H9 (cell line): Measurements from ENCODE around the gene SEMA4D. TPM values are rescaled to one million over a fixed set of nuclear protein-coding genes. Genes with fewer than 3 reads are reported as not detected.

ENCODE experiments used
- DNase-seq: peaks from one replicate; pipeline ENCODE4 v3.0.0-alpha.2; 2017
- H2AFZ ChIP-seq: one replicate; pipeline ENCODE4 v1.6.1; 2013; ENCODE audit warnings: mild to moderate bottlenecking, low read length, control low read depth, moderate library complexity
- H2AK5ac ChIP-seq: 2 replicates; pipeline ENCODE4 v1.6.1; 2013; ENCODE audit warnings: low read length, control low read depth, mixed read lengths; ENCODE audit not compliant: insufficient read length
- H2BK120ac ChIP-seq: one replicate; pipeline ENCODE4 v1.6.1; 2013; ENCODE audit warnings: low read depth, mild to moderate bottlenecking, low read length, control low read depth, inconsistent platforms; ENCODE audit not compliant: poor library complexity, severe bottlenecking
- H2BK12ac ChIP-seq: 2 replicates; pipeline ENCODE4 v1.6.1; 2013; ENCODE audit warnings: low read length, control low read depth, mixed read lengths, low read depth; ENCODE audit not compliant: insufficient read length
- H2BK15ac ChIP-seq: 2 replicates; pipeline ENCODE4 v1.6.1; 2013; ENCODE audit warnings: low read depth, low read length, control low read depth
- H2BK20ac ChIP-seq: one replicate; pipeline ENCODE4 v1.6.1; 2013; ENCODE audit warnings: low read depth, mild to moderate bottlenecking, low read length, control low read depth, inconsistent platforms; ENCODE audit not compliant: poor library complexity, severe bottlenecking
- H2BK5ac ChIP-seq: 2 replicates; pipeline ENCODE4 v1.6.1; 2013; ENCODE audit warnings: low read length, control low read depth, mixed read lengths; ENCODE audit not compliant: insufficient read length
- H3K14ac ChIP-seq: 2 replicates; pipeline ENCODE4 v1.6.1; 2013; ENCODE audit warnings: low read length, control low read depth; ENCODE audit not compliant: insufficient read depth
- H3K18ac ChIP-seq: 2 replicates; pipeline ENCODE4 v1.6.1; 2013; ENCODE audit warnings: low read depth, mild to moderate bottlenecking, mixed read lengths, low read length, control low read depth; ENCODE audit not compliant: insufficient read length
- H3K23ac ChIP-seq: 2 replicates; pipeline ENCODE4 v1.6.1; 2013; ENCODE audit warnings: low read length, control low read depth, mixed read lengths, low read depth; ENCODE audit not compliant: insufficient read length
- H3K23me2 ChIP-seq: 2 replicates; pipeline ENCODE4 v1.6.1; 2013; ENCODE audit warnings: low read depth, mild to moderate bottlenecking, mixed read lengths, low read length, control low read depth; ENCODE audit not compliant: insufficient read length, poor library complexity, severe bottlenecking
- H3K27ac ChIP-seq: 2 replicates; pipeline ENCODE4 v1.5.1; 2013; ENCODE audit warnings: low read length, control low read depth, mixed read lengths, low read depth; ENCODE audit not compliant: insufficient read length
- H3K27me3 ChIP-seq: 2 replicates; pipeline ENCODE4 v1.6.1; 2013; ENCODE audit warnings: low read length, control low read depth, inconsistent platforms; ENCODE audit not compliant: insufficient read depth
- H3K4ac ChIP-seq: 2 replicates; pipeline ENCODE4 v1.6.1; 2013; ENCODE audit warnings: low read depth, mild to moderate bottlenecking, control low read depth, inconsistent platforms, low read length, moderate library complexity
- H3K4me1 ChIP-seq: 2 replicates; pipeline ENCODE4 v1.6.1; 2013; ENCODE audit warnings: low read length, control low read depth, inconsistent platforms; ENCODE audit not compliant: insufficient read depth
- H3K4me2 ChIP-seq: 2 replicates; pipeline ENCODE4 v1.6.1; 2013; ENCODE audit warnings: low read length, control low read depth, mixed read lengths; ENCODE audit not compliant: insufficient read length, insufficient read depth
- H3K56ac ChIP-seq: 2 replicates; pipeline ENCODE4 v1.6.1; 2013; ENCODE audit warnings: low read depth, mild to moderate bottlenecking, mixed read lengths, low read length, control low read depth; ENCODE audit not compliant: insufficient read length
- H3K79me1 ChIP-seq: 2 replicates; pipeline ENCODE4 v1.6.1; 2013; ENCODE audit warnings: low read depth, mild to moderate bottlenecking, moderate library complexity, low read length, control low read depth, inconsistent platforms; ENCODE audit not compliant: insufficient read depth, poor library complexity, severe bottlenecking
- H3K79me2 ChIP-seq: 2 replicates; pipeline ENCODE4 v1.6.1; 2013; ENCODE audit warnings: low read length, control low read depth, inconsistent platforms; ENCODE audit not compliant: insufficient read depth
- H3K9ac ChIP-seq: 2 replicates; pipeline ENCODE4 v1.6.1; 2013; ENCODE audit warnings: low read length, control low read depth, mixed read lengths; ENCODE audit not compliant: insufficient read length; ENCODE audit errors: extremely low read depth
- H3K9me3 ChIP-seq: one replicate; pipeline ENCODE4 v1.6.1; 2013; ENCODE audit warnings: low read depth, low read length, inconsistent platforms; ENCODE audit not compliant: control insufficient read depth
- H3T11ph ChIP-seq: one replicate; pipeline ENCODE4 v1.6.1; 2013; ENCODE audit warnings: mild to moderate bottlenecking, low read length, control low read depth, inconsistent platforms
- H4K20me1 ChIP-seq: one replicate; pipeline ENCODE4 v1.6.1; 2013; ENCODE audit not compliant: control insufficient read depth, insufficient read length, insufficient read depth
- H4K5ac ChIP-seq: 2 replicates; pipeline ENCODE4 v1.6.1; 2013; ENCODE audit warnings: low read depth, mild to moderate bottlenecking, mixed read lengths, low read length, control low read depth; ENCODE audit not compliant: insufficient read length
- H4K8ac ChIP-seq: replicated peaks from 2 replicates; pipeline ENCODE4 v1.6.1; 2013; ENCODE audit warnings: low read length, control low read depth, mixed read lengths, low read depth; ENCODE audit not compliant: insufficient read length
- H4K91ac ChIP-seq: 2 replicates; pipeline ENCODE4 v1.6.1; 2013; ENCODE audit warnings: low read depth, mild to moderate bottlenecking, moderate library complexity, mixed read lengths, low read length, control low read depth; ENCODE audit not compliant: insufficient read length
- H3K27ac Mint-ChIP-seq, 3 experiments: 2 replicates in 2 of 3; 3 replicates in 1 of 3; pipeline ENCODE4 v1.8.0; 2020 to 2021; ENCODE audit warnings: mixed read lengths in 3 of 3, mild to moderate bottlenecking in 1 of 3, moderate library complexity in 1 of 3
- H3K27me3 Mint-ChIP-seq: 2 replicates; pipeline ENCODE4 v1.8.0; 2021; ENCODE audit warnings: low read depth, mild to moderate bottlenecking, moderate library complexity, mixed read lengths
- H3K36me3 Mint-ChIP-seq, 3 experiments: 2 replicates in 2 of 3; 3 replicates in 1 of 3; pipeline ENCODE4 v1.8.0; 2020 to 2021; ENCODE audit warnings: low read depth in 3 of 3, mixed read lengths in 3 of 3; ENCODE audit not compliant: insufficient read depth in 1 of 3
- H3K4me1 Mint-ChIP-seq, 2 experiments: 2 replicates each; pipeline ENCODE4 v1.8.0; 2020; ENCODE audit warnings: mixed read lengths in 2 of 2
- H3K4me3 Mint-ChIP-seq, 2 experiments: 2 replicates in 1 of 2; 3 replicates in 1 of 2; pipeline ENCODE4 v1.8.0; 2020 to 2021; ENCODE audit warnings: mild to moderate bottlenecking in 2 of 2, mixed read lengths in 2 of 2, moderate library complexity in 1 of 2
- H3K9me3 Mint-ChIP-seq, 2 experiments: 2 replicates in 1 of 2; 3 replicates in 1 of 2; pipeline ENCODE4 v1.8.0; 2020; ENCODE audit warnings: mild to moderate bottlenecking in 2 of 2, mixed read lengths in 2 of 2, moderate library complexity in 1 of 2
- WGBS: extraction: QIAGEN DNeasy Blood & Tissue Kit; methylation state at CpG from one replicate; pipeline ENCODE4 v1.1.7; 2013; ENCODE audit warnings: missing lambda C conversion rate, low lambda C conversion rate, mixed read lengths; ENCODE audit not compliant: insufficient read length; ENCODE audit errors: extremely low coverage; 5-methylcytosine and 5-hydroxymethylcytosine counted together
- total RNA-seq: library from RNA; stranded (reverse); gene quantifications from 2 replicates; pipeline ENCODE4 v1.2.1, GENCODE V29; 2021
- TF ChIP-seq, protein P1 (sequence below): fragments of 200-600 bp; sonication (generic); conservative IDR thresholded peaks from 3 replicates; pipeline ENCODE4 v1.8.0; 2021; ENCODE audit warnings: antibody characterized with exemption, mild to moderate bottlenecking

SEMA4D gene
- total RNA-seq, 1 experiment from 2014 or later: 47.2 TPM

DNA sequence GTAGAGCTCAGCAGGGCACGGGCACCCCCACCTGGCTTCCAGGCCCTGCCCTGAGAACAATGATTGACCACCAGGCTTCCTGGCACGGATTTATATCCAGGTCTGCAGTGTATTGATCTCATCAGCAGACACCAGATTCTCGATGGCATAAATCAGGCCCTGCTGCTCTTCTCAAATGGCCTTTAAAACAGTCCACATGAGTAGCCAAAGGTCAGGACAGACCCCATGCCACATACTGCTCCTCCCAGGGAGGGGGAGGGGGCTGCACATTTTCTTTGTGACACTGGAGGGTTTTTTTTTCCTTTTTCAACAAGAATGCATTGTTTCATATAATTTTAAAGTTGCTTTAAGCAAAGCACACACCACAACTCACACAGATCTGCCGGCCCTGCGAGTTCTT, 85.4 kb downstream of the SEMA4D start:
- peak overlapping the region in 1 of 2 experiments; percentile 44; a peak in 2 of 5 replicates for H3K4me3 Mint-ChIP-seq
- DNase-seq: no peak
- peak overlapping the region in 2 of 3 experiments; percentile 75 to 76; a peak in 4 of 7 replicates for H3K27ac Mint-ChIP-seq
- no peaks in the 10 kb centered on the region for H3K27me3 ChIP-seq
- no peak overlapping the region for H3K23ac ChIP-seq
- H3K9me3 ChIP-seq: no peaks in the 10 kb centered on the region
- no peak overlapping the region for H2BK12ac ChIP-seq
- no peak overlapping the region for H3T11ph ChIP-seq
- H3K56ac ChIP-seq: no peak overlapping the region
- no peak overlapping the region for H2AK5ac ChIP-seq
- no peak overlapping the region for H4K5ac ChIP-seq
- no peaks in the 10 kb centered on the region; a peak in 2 of 5 replicates for H3K9me3 Mint-ChIP-seq
- no peaks in the 10 kb centered on the region for H3K27me3 Mint-ChIP-seq
- no peak overlapping the region for H3K14ac ChIP-seq
- H3K4me1 Mint-ChIP-seq: peaks cover 44 to 52% of the 10 kb centered on the region in 2 experiments
- no CpG with 5 or more reads among the region's 5 CpGs for WGBS
- peaks cover 3% of the 10 kb centered on the region; the same call in 1 of the 2 replicates for H3K79me2 ChIP-seq
- peaks cover 11% of the 10 kb centered on the region; the same call in 1 of the 2 replicates for H3K4me1 ChIP-seq
- H3K4ac ChIP-seq: no peak overlapping the region
- no peak overlapping the region for H2BK5ac ChIP-seq
- no peak overlapping the region for H2AFZ ChIP-seq
- no peaks in the 10 kb centered on the region for H4K20me1 ChIP-seq
- H2BK20ac ChIP-seq: no peak overlapping the region
- no peaks in the 10 kb centered on the region for H3K23me2 ChIP-seq
- H3K27ac ChIP-seq: no peak overlapping the region
- no peak overlapping the region for H2BK15ac ChIP-seq
- peak overlapping the region; percentile 29 for H3K4me2 ChIP-seq
- H3K18ac ChIP-seq: no peak overlapping the region
- H3K79me1 ChIP-seq: no peaks in the 10 kb centered on the region
- no peak overlapping the region for H3K9ac ChIP-seq
- H4K8ac ChIP-seq: no peak overlapping the region
- TF ChIP-seq, protein P1, sequence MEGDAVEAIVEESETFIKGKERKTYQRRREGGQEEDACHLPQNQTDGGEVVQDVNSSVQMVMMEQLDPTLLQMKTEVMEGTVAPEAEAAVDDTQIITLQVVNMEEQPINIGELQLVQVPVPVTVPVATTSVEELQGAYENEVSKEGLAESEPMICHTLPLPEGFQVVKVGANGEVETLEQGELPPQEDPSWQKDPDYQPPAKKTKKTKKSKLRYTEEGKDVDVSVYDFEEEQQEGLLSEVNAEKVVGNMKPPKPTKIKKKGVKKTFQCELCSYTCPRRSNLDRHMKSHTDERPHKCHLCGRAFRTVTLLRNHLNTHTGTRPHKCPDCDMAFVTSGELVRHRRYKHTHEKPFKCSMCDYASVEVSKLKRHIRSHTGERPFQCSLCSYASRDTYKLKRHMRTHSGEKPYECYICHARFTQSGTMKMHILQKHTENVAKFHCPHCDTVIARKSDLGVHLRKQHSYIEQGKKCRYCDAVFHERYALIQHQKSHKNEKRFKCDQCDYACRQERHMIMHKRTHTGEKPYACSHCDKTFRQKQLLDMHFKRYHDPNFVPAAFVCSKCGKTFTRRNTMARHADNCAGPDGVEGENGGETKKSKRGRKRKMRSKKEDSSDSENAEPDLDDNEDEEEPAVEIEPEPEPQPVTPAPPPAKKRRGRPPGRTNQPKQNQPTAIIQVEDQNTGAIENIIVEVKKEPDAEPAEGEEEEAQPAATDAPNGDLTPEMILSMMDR: no peak
- peaks cover 2 to 17% (median 11%) of the 10 kb centered on the region in 3 experiments; a peak in 5 of 7 replicates for H3K36me3 Mint-ChIP-seq
- H2BK120ac ChIP-seq: no peak overlapping the region
- no peak overlapping the region for H4K91ac ChIP-seq
